GM10266 (cell line): Measurements from ENCODE around the gene SMAGP.
"Not testable (repeated sequence)": the region's sequence is repeated elsewhere in the genome, so short reads cannot be mapped to it uniquely, and the experiment has no call there.

ENCODE experiments used
- DNase-seq: peaks from one replicate; pipeline ENCODE4 v3.0.0; 2012; ENCODE audit errors: extremely low spot score
- CTCF ChIP-seq: IDR thresholded peaks from 2 replicates; pipeline ENCODE4 v1.5.1; 2012; ENCODE audit warnings: mild to moderate bottlenecking, low read depth; ENCODE audit not compliant: control insufficient read depth, insufficient read depth; ENCODE audit errors: missing control alignments

The SMAGP gene

GRCh38 chr12:51295651-51296050 is 25.4 kb upstream of the SMAGP start:
- TF ChIP-seq CTCF = no peak
- no peak for DNase-seq

GRCh38 chr12:51294097-51294496 is 23.9 kb upstream of the SMAGP start:
- DNase-seq = not testable (repeated sequence)

GRCh38 chr12:51293696-51294095 is 23.5 kb upstream of the SMAGP start:
- no peak for TF ChIP-seq CTCF
- no peak for DNase-seq

- DNase-seq = peak; percentile 19
- TF ChIP-seq CTCF = peak; percentile 17
Observed at GRCh38 chr12:51291603-51292513, 21.6 kb upstream of the SMAGP start.

DNA sequence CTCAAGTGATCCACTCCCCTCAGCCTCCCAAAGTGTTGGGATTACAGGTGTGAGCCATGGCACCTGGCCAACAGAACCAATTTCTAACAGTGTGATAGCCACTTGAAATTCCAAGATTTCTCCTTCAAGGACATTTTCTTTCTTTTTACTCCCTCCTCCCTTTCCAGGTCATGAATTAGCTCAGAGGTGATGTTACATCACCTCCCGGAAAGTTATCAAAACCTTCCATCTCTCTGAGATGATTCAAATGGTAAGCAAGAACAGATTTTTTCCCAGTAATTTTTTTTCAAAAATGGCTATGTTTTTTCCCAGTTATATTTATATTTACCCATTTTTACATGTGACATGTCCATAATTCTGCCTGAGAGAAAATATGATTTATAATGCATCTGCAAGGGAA is 15.6 kb upstream of the SMAGP start:
- no peak for TF ChIP-seq CTCF
- no peak for DNase-seq

DNA sequence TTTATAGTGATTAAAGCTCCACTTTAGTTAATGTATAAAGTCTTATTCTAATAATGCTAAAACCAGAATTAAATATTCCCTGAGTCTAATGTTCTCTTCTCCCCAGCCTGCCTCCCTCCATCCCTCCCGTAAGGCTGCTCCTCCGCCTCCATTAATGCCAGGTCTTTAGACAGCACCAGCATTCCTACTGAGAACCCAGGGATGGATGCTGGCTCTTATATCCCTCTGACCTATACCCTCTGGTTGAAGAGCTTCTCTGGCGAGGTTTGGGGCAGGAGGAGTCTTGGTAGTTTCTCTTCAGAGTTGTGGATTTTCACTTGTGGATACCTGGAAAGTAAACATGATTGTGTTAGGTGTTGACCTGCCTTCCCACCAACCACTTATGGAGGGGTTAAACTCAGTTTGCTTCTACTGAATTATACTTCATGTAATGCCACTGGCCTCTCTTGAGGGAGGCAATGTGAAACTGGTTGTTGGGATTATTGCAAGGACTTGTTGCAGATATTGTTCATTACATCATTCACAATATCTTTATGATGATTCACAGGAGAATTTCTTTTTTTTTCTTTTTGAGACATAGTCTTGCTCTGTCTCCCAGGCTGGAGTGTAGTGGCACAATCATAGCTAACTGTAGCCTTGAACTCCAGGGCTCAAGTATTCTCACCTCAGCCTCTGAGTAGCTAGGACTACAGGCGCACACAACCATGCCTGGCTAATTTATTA is 11.1 kb upstream of the SMAGP start:
- no peak for TF ChIP-seq CTCF
- DNase-seq = no peak

GRCh38 chr12:51275088-51275487 is 4.9 kb upstream of the SMAGP start:
- no peak for TF ChIP-seq CTCF
- DNase-seq = no peak

DNA sequence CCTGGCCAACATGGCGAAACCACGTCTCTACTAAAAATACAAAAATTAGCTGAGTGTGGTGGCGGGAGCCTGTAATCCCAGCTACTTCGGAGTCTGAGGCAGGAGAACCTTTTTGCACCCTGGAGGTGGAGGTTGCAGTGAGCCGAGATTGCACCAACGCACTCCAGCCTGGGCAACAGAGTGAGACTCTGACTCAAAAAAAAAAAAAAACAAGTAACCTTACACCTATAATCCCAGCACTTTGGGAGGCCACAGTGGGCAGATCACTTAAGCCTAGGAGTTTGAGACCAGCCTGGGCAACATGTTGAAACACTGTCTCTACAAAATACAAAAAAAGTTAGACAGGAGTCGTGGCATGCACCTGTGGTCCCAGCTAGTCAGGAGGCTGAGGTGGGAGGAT is 2.6 kb upstream of the SMAGP start:
- DNase-seq = not testable (repeated sequence)
